RWPE2 (cell line): ENCODE data around the gene MYOCD.

ENCODE experiments used
- ATAC-seq: fragments of 200-7000 bp; cut with Tn5 transposase; 3 replicates; pipeline ENCODE4 v1.9.1; 2021; ENCODE audit warnings: low read depth
- DNase-seq: peaks from one replicate; pipeline ENCODE4 v3.0.0-alpha.2; 2020; ENCODE audit warnings: low spot score
- H3K27ac ChIP-seq: fragments of 450-650 bp; 2 replicates; pipeline ENCODE4 v1.5.1; 2017; ENCODE audit warnings: mild to moderate bottlenecking; ENCODE audit not compliant: poor library complexity, severe bottlenecking
- H3K27me3 ChIP-seq: fragments of 250-450 bp; sonication (Bioruptor Pico); 2 replicates; pipeline ENCODE4 v1.5.1; 2021; ENCODE audit warnings: mild to moderate bottlenecking, moderate library complexity; ENCODE audit not compliant: insufficient read depth, poor library complexity, severe bottlenecking
- H3K36me3 ChIP-seq: fragments of 250-450 bp; sonication (Bioruptor Pico); 2 replicates; pipeline ENCODE4 v1.5.1; 2020; ENCODE audit warnings: low read depth, mild to moderate bottlenecking, moderate library complexity
- H3K4me1 ChIP-seq: fragments of 250-450 bp; sonication (Bioruptor Pico); 2 replicates; pipeline ENCODE4 v1.5.1; 2021; ENCODE audit warnings: mild to moderate bottlenecking, moderate library complexity; ENCODE audit not compliant: insufficient read depth, poor library complexity, severe bottlenecking
- H3K4me3 ChIP-seq: fragments of 250-450 bp; sonication (Bioruptor Pico); 2 replicates; pipeline ENCODE4 v1.5.1; 2021; ENCODE audit warnings: mild to moderate bottlenecking, moderate library complexity; ENCODE audit not compliant: severe bottlenecking
- H3K9me3 ChIP-seq: fragments of 250-450 bp; sonication (Bioruptor Pico); 2 replicates; pipeline ENCODE4 v1.5.1; 2021; ENCODE audit warnings: mild to moderate bottlenecking, moderate library complexity; ENCODE audit not compliant: severe bottlenecking
- TF ChIP-seq, protein P1 (sequence below): fragments of 450-650 bp; IDR thresholded peaks from one replicate; pipeline ENCODE4 v1.5.1; 2017; ENCODE audit warnings: mild to moderate bottlenecking, moderate library complexity; ENCODE audit not compliant: poor library complexity, severe bottlenecking

MYOCD gene

GRCh38 chr17:12732366-12732765 is 66.7 kb downstream of the MYOCD start:
- TF ChIP-seq, protein P1, sequence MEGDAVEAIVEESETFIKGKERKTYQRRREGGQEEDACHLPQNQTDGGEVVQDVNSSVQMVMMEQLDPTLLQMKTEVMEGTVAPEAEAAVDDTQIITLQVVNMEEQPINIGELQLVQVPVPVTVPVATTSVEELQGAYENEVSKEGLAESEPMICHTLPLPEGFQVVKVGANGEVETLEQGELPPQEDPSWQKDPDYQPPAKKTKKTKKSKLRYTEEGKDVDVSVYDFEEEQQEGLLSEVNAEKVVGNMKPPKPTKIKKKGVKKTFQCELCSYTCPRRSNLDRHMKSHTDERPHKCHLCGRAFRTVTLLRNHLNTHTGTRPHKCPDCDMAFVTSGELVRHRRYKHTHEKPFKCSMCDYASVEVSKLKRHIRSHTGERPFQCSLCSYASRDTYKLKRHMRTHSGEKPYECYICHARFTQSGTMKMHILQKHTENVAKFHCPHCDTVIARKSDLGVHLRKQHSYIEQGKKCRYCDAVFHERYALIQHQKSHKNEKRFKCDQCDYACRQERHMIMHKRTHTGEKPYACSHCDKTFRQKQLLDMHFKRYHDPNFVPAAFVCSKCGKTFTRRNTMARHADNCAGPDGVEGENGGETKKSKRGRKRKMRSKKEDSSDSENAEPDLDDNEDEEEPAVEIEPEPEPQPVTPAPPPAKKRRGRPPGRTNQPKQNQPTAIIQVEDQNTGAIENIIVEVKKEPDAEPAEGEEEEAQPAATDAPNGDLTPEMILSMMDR, result no peak
- Histone ChIP-seq H3K4me3 (no peak overlapping the region), H3K9me3 (no peaks in the 10 kb centered on the region), H3K4me1 (no peaks in the 10 kb centered on the region), H3K36me3 (no peaks in the 10 kb centered on the region), H3K27ac (no peak overlapping the region), H3K27me3 (no peaks in the 10 kb centered on the region)
- DNase-seq (no peak), ATAC-seq (no peak)

GRCh38 chr17:12734926-12735325 is 69.2 kb downstream of the MYOCD start:
- DNase-seq (no peak), ATAC-seq (no peak)
- Histone ChIP-seq H3K9me3 (no peaks in the 10 kb centered on the region), H3K27me3 (no peaks in the 10 kb centered on the region), H3K27ac (no peak overlapping the region), H3K36me3 (no peaks in the 10 kb centered on the region), H3K4me3 (no peak overlapping the region), H3K4me1 (no peaks in the 10 kb centered on the region)
- TF ChIP-seq, protein P1, result no peak

- no peak for DNase-seq
- H3K27me3 ChIP-seq, result no peaks in the 10 kb centered on the region
- no peak overlapping the region for H3K27ac ChIP-seq
- TF ChIP-seq, protein P1, result no peak
- no peaks in the 10 kb centered on the region for H3K9me3 ChIP-seq
- ATAC-seq, result no peak
- no peaks in the 10 kb centered on the region for H3K4me1 ChIP-seq
- H3K4me3 ChIP-seq, result no peak overlapping the region
- no peaks in the 10 kb centered on the region for H3K36me3 ChIP-seq
Observed at GRCh38 chr17:12735517-12735916, 69.8 kb downstream of the MYOCD start.

DNA sequence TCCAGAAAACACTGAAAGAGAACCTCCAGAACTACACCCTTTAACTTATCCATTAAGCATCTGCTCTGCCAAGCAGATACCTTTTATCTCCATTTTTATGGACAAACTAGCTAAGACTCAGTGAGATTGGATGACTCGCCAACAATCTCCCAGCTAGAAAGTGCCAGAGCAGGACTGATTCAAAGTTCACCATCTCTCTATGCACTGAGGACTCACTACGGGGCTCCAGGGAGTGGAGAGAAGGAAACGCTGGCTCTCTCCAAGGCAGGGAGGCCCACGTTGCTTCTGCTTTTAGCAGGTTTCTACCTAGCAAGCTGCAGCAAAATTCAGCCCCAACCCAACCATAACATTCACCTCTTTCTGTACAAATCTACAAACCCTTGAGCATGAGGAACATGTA is 70.8 kb downstream of the MYOCD start:
- Histone ChIP-seq H3K27me3 (no peaks in the 10 kb centered on the region), H3K27ac (no peak overlapping the region), H3K4me3 (no peak overlapping the region), H3K4me1 (no peaks in the 10 kb centered on the region), H3K36me3 (no peaks in the 10 kb centered on the region), H3K9me3 (no peaks in the 10 kb centered on the region)
- DNase-seq (no peak), ATAC-seq (no peak)
- TF ChIP-seq, protein P1, result no peak

DNA sequence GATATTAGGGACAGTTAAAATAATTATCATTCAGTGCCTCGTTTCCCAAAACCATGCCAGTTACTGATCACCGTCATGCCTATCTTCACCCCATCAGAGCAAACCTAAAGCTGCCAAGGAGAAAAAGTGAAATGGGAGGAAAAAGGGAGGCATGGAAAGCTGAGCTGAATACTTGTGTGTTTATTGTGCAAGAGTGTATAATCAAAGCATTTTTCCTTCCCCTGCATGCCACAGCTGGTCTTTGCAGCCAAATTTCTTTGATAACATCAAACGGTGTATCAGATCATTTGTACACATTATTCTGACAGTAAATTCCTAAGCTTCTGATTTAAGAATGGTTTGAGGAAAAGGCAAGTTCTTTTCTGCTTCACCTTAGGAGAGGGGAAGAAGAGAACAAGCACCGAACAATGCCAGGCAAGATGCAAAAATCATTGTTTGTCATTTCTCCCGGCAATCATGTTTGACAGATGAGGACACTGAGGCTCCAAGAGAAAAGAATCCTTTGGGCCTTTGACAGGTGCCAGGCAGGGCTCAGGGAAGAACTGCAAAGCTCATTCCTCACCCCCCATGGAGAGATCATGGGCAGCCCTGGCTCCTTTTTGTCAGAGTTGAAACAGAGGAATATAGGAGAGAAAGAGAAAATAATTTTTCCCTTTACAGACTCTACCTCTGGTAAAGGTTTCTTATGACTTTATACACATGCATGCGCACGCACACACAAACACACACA is 72.2 kb downstream of the MYOCD start:
- no peak for ATAC-seq
- no peak overlapping the region for H3K4me3 ChIP-seq

More for the DNA sequence above, 72.2 kb downstream of the MYOCD start:
- H3K36me3 ChIP-seq, result no peaks in the 10 kb centered on the region
- H3K4me1 ChIP-seq, result no peaks in the 10 kb centered on the region
- TF ChIP-seq, protein P1, result no peak
- H3K27me3 ChIP-seq, result no peaks in the 10 kb centered on the region
- H3K27ac ChIP-seq, result no peak overlapping the region
- DNase-seq, result no peak
- no peaks in the 10 kb centered on the region for H3K9me3 ChIP-seq
